HG03025 (cell line): ENCODE data around the gene TFB1M.
A peak's percentile ranks its signal among the peaks of the same experiment; 100 is the strongest.
"Not testable (repeated sequence)": the region's sequence is repeated elsewhere in the genome, so short reads cannot be mapped to it uniquely, and the experiment has no call there.

Source experiments
- ATAC-seq: cut with Tn5 transposase; IDR thresholded peaks from one replicate; pipeline ENCODE4 v1.9.1; 2021; ENCODE audit warnings: mild to moderate bottlenecking, moderate library complexity; ENCODE audit not compliant: unreplicated experiment, low FRiP score

The TFB1M gene

DNA sequence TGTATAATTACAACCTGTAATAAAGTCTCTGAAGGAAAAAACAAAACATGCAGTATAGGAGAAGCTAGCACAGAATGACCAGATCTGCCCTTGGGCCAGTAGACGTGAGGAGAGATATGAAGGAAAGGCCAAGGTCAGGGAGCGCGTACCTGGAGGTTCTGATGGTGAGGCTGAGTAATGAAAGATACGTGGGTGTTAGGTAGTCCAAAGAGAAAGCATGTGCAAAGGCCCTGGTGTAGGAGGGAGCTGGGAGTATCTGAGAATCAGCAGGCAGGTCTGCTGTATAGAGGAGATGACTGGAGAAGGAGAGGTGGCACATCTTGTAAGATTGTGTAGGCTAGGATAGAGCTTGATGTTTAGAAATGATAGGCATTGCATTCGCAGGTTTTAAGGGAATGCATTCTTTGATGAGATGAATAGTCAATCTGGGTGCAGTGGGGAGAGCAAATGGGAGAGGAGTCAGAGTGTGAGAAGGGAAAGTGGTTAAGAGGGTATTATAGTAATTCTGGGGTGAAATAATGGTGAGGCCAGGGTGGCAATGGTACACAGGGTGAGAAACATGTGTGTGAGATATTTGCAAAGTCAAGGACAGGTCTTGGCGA is 15.9 kb upstream of the TFB1M start:
- no peak for ATAC-seq

DNA sequence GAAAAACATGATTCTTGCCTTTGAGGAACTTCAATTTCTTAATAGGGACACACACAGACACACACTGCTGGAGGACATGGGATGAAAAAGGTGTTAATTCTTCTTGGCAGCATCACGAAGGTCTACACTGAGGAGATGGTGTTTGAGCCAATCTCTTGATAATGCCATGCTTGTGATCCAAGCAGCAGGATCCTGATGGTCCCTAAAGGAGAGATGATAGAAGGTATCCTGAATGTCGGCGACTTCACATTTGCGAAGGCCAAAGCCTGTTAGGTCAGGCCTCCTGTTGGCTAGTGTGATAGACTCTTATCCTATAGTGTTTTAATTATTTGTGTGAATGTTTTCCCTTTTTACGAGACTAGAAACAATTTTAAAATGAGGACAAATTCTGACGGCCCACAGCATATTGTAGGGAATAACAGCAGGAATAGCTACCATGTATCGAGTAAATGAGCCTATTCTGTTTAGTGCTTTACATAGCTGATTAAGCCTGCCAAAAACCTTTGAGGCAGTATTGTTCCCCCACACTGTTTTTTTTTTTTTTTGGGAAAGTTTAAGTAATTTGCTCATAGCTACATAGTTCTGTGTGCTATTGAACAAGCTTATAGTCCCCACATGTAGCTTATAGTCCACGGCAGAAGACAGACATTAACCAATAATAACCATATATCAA is 15.3 kb upstream of the TFB1M start:
- ATAC-seq = no peak

- no peak for ATAC-seq
Observed at GRCh38 chr6:155328539-155329459, 14.5 kb upstream of the TFB1M start.

DNA sequence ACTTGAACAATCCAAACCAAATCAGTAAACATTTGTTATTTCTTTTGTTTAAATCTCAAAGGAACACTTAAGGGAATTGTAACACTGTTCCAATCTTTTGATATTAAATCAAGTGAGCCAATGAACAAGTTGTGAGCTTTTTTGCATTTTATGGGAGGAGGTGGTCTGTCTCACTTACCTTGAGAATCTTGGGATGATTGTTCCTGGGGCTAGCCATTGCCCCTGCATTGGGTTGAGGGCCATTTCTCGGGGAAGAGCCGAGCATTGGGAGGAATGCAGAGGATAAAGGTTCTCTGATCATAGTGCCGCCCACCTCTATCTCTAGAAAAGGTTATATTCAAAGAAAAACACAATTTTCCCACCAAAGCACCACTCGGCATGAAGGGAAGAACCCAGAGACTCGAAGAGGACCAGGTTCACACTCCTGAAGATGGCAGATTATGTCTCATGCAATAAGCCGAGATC is 13.8 kb upstream of the TFB1M start:
- ATAC-seq = no peak

GRCh38 chr6:155327326-155328073 is 13.2 kb upstream of the TFB1M start:
- ATAC-seq = no peak

- ATAC-seq = no peak
Observed at GRCh38 chr6:155325700-155326516, 11.6 kb upstream of the TFB1M start.

GRCh38 chr6:155324993-155325392 is 10.7 kb upstream of the TFB1M start:
- no peak for ATAC-seq

- ATAC-seq = no peak
Observed at GRCh38 chr6:155324172-155324571, 9.9 kb upstream of the TFB1M start.

GRCh38 chr6:155319902-155320301 is 5.6 kb upstream of the TFB1M start:
- ATAC-seq = no peak

GRCh38 chr6:155317186-155317585 is 2.9 kb upstream of the TFB1M start:
- ATAC-seq = no peak

GRCh38 chr6:155316419-155316818 is 2.1 kb upstream of the TFB1M start:
- ATAC-seq = no peak

- no peak for ATAC-seq
Observed at GRCh38 chr6:155315516-155315871, 1.2 kb upstream of the TFB1M start.

DNA sequence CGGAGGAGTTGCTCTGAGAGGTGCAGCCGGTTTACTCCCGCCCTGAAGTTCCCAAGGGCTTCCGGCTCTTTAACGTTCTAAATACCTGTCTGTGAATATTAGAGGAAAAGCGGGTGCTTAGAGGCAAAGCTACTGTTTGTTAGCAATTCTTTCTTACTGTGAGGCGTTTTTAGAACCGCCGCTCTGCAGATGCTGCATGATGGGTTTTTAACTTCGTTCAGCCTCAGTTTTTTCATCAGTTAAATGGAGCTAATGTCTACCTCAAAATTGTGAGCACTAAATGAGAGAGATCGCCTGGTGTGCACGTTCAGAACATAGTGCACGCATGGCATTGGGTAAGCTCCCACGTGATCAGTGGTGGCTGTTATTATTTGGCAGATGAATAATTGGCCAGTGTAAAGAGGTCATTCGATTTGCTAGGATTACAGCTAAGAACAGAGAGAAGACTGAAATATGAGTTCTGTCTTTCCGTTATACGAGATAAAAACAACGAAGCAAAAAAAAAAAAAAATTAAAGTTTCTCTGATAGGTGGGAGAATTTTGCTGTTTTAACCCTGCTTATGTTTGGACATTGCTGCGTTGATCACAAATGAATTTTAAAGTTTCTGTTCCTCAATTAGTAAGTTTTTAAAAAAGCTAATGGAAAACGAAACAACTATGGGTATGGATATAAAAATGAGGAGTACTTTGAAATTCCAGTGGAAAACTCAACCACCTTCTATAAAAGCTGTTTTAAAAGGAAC is 660 bp upstream of the TFB1M start:
- ATAC-seq = peak; percentile 53

DNA sequence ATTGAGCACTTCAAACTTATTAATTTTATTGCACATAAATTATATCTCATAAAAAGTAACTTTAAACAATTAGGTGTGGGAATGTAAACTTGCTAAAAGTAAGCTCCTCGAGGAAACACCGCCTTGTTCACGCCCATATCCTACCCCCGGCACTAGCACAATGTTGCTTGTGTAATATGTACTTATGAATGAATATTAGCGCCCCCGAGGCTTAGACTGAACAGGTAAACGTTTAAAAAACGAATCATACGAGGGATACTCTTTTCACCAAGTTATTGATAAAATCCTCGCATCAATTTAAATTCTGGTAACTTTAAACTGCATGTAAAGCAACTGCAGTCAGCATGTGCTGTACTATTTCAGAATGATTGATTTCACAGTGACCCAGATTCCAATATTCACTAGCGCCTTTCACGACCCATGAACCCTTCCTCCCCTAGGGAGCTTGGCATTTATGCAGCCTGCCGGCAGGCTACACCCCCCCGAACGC is 637 bp downstream of the TFB1M start:
- ATAC-seq = peak; percentile 20

DNA sequence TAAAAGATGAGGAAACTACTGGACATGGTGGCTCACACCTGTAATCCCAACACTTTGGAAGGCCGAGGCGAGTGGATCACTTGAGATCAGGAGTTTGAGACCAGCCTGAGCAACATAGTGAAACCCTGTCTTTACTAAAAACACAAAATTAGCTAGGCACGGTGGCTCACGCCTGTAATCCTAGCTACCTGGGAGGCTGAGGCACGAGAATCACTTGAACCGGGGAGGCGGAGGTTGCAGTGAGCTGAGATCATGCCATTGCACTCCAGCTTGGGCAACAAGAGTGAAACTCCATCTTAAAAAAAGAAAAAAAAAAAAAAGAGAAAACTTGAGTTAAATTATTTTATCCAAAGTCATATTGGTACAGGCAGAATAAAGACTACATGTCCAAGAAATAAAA is 1.3 kb downstream of the TFB1M start:
- not testable (repeated sequence) for ATAC-seq

DNA sequence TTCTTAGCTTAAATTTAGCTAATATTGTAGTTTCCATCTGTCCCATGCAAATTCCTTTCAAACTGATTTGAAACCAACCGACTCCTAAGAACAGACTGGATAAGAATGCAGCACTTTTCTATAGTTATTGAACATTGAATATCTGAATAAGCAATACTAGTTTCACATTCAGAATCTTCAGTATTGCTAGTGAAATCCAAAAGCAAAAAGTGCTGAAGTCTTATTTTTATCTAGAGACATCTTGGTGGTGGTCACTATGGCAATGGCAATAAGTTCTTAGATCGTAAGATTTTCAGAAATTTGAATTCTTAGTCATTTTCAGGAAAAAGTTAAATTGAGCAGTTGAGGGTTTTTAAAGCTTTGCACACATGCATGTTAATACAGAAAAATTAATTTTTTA is 2.7 kb downstream of the TFB1M start:
- ATAC-seq = no peak

GRCh38 chr6:155311086-155311485 is 3.2 kb downstream of the TFB1M start:
- no peak for ATAC-seq

- ATAC-seq = no peak
Observed at GRCh38 chr6:155310596-155310995, 3.7 kb downstream of the TFB1M start.

DNA sequence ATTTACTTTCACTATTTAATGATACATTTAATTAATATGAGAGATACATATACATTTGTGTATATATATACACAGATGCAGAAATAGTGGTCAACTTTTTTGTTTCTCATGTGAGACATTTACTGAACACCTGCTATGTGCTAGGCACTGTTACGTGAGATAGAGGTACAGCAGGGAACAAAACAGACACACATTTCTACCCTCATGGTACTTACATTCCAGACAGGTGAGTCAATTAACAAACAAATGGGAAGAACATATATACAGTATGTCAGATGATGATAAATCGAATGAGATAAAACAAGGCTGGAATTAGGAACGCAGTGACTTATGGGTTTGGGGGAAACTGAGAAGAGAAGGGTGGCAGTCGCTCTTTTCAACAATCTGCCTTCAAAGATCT is 5.1 kb downstream of the TFB1M start:
- ATAC-seq = no peak
